CD4-positive, alpha-beta T cell treated with Interleukin-21 for 1 hour (primary cell): ENCODE data around the gene ZNRF1.
"Not testable (repeated sequence)": the region's sequence is repeated elsewhere in the genome, so short reads cannot be mapped to it uniquely, and the experiment has no call there.

ENCODE experiments used
- DNase-seq: peaks from one replicate; pipeline ENCODE4 v3.0.0-alpha.2; 2020

Gene ZNRF1

DNA sequence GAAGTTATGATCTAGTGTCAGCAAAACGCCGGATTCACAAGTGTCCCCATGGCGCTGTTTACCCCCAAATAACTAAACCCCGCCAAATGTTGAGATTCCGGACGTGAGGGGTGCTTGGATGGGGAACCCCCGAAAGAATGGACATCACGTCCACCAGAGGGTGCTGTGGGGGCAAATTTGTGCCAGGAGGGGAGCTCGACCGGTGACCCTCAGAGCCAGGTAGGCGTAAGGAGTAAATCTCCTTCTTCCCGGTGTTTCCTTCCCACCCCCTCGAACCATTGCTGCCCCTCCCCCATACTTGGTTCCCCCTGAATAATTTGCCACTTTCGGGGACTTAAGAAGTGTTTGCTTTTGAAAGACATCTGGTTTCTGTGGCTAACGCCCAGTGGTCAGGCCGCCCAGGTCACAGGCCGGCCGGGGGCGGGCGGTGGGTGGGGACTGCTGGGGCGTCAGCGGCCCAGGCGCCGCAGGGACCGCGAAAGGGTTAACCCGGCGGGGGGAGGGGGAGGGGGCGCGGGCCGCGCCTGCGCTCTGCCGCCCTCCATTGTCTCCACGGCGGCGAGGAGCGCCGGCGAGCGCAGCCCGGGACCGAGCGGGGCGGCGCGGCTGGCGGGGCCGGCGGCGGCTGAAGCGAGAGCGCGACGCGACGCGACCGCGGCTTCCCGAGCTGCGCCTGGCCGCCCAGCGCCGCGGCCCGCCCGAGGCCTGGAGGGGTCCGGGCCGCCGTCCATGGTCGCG lies at the start of gene ZNRF1:
ZNRF1 (plus strand) TSS at position 544 of the 738 bp plus-strand sequence. CDS start 648 bp downstream, outside the sequence.
- peak; percentile 86 for DNase-seq

GRCh38 chr16:74949309-74949708 lies 49.5 kb upstream of the ZNRF1 start:
- DNase-seq, result no peak

GRCh38 chr16:74950511-74950910 lies 48.3 kb upstream of the ZNRF1 start:
- DNase-seq, result no peak

GRCh38 chr16:74951206-74951605 lies 47.6 kb upstream of the ZNRF1 start:
- no peak for DNase-seq

GRCh38 chr16:74951681-74952080 lies 47.1 kb upstream of the ZNRF1 start:
- no peak for DNase-seq

- DNase-seq, result no peak
These were observed 44.1 kb upstream of the ZNRF1 start for GRCh38 chr16:74954763-74955162.

DNA sequence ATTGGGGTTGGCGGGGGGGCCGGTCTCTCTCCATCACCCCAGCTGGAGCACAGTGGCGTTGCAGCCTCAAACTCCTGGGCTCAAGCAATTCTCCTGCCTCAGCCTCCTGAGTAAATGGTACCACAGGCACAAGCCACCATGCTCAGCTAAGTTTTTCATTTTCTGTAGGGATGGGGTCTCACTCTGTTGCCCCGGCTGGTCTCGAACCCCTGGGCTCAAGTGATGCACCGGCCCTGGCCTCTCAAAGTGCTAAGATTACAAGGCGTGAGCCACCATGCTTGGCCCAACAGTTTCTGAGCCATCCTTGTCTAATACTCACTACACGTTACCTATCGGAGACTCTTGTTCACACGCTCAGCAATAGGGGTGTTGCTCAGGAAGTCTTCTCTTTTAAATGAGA lies 25.5 kb upstream of the ZNRF1 start:
- DNase-seq, result no peak

DNA sequence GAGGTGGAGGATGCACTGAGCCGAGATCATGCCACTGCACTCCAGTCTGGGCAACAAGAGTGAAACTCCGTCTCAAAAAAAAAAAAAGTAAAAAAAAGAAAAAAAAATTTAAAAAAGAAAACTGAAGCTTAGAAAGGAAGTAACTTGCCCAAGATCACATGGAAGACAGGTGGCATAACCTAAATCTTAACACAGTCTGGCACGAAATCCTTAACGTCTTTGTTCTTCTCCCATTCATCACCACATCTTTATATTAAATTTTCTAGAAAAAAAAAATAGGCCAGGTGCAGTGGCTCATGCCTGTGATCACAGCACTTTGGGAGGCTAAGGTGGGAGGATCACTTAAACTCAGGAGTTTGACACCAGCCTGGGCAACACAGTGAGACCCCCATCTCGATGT lies 23.2 kb upstream of the ZNRF1 start:
- DNase-seq, result no peak

- no peak for DNase-seq
These were observed 16.6 kb upstream of the ZNRF1 start for GRCh38 chr16:74982256-74982655.

DNA sequence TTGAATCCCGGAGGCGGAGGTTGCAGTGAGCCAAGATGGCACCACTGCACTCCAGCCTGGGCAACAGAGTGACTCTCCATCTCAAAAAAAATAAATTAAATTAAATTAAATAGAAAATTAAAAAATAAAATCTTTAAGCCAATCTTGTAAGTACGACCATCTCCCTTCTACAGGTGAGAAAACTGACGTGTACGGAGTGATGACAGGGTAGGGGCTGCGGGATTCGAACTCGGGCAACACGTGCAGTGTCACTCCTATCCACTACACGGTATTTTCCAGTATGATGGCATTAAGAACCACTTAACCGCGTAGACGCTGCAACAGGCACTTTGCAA lies 14.7 kb upstream of the ZNRF1 start:
- no peak for DNase-seq

DNA sequence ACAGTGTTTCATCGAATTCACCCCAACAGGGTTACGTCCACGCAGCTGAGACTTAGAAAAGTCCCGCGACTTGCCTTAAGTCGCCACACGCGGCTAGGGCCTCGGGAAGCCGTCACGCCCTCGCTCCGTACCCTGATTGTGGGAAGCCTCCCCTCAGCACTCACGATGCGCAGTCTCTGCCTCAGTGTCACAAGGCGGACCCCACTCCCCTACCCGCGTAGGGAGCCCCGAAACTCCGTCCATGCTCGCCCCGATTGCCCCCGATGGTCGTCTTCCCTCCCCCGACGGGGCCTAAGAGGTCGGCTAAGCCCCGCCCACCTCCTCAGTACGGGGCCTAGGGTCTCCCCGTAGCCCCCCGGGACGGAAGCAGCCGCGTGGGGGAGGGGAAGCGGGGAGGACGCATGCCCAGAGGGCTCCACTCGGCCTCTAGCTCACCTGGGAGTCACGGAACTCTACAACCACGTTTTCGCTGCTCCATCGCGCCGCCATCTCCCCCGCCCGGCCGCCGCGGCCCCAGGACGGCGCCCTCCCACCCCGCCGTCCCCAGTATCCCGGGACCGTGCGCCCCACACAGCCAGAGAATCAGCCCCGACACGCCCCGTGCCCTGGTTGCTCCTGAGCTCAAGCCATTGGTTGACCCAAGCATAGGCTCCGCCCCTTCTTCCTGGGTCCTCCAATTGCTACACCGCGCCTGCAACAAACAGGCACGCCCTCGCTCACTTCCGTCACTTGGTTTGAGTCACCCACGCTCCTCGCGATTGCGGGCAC lies 14.1 kb upstream of the ZNRF1 start, which contains the start of gene WDR59:
WDR59 (minus strand) TSS at position 595 of the 768 bp plus-strand sequence; CDS start at position 489, 106 bp downstream.
- peak; percentile 99 for DNase-seq

DNA sequence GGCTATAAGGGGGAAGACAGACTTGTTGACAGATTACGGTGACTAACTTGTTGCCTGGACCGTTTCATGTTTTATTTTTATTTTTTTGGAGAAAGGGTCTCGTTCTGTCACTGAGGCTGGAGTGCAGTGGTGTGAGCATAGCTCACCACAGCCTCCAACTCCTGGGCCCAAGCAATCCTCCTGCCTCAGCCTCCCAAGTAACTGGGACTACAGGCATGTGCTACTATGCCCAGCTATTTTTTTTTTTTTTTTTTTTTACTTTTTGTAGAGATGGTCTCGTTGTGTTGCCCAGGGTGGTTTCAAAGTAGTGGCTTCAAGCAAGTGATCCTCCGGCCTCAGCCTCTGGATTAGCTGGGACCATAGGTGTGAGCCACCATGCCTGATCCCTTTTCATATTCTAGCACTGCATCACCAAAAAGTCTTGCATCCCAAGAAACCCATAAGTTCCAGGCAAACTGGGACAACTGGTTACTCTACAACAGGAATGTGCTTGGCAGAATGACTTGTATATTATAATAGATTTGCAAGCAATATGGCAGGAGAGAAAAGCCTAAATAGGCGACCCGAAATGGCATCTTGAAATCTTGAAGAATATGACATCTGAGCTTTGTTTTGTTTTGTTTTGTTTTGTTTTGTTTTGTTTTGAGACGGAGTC lies 11.7 kb upstream of the ZNRF1 start:
- DNase-seq, result no peak

DNA sequence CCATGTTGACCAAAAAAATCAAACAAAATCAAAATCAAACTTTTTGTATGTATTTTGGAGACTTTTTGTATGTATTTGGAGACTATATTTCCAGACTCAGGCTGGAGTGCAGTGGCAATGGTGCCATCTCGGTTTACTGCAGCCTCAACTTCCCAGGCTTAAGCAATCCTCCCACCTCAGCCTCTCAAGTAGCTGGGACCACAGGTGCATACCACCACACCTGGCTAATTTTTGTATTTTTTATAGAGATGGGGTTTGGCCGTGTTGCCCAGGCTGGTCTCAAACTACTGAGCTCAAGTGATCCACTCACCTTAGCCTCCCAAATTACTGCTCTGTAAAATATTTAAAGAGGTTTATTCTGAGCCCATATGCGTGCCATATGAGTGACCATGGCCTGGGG lies 9.0 kb upstream of the ZNRF1 start:
- not testable (repeated sequence) for DNase-seq

- DNase-seq, result no peak
These were observed 8.0 kb upstream of the ZNRF1 start for GRCh38 chr16:74990832-74991231.

DNA sequence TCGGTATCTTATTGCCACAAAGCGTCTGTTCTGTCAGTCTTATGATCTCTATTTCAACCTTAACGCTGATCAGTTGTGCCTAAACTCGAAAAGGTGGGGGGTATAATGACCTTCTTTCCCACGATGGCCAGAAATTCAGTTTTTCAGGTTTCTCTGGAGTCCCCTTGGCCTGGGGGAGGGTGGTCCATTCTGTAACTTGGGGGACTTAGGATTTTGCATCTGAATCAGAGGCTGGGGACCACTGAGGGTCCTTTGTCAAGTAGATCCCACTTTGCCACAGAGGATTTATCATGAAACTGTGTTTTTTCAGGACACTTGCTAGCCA lies 7.6 kb upstream of the ZNRF1 start:
- no peak for DNase-seq

GRCh38 chr16:74991593-74992403 lies 7.0 kb upstream of the ZNRF1 start:
- DNase-seq, result no peak

DNA sequence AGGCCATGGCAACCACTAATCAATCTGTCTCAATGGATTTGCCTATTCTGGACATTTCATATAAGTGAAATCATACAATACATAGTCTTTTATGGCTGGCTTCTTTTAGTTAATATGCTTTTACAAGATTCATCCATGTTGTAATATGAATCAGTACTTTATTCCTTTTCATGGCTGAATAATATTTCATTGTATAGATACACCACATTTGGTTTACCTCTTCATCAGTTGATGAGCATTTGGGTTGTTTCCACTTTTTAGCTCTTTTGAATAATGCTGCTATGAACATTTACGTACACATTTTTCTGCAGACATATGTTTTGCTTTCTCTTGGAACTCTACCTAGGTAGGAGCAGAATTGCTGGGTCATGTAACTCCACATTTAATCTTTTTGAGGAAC lies 2.8 kb upstream of the ZNRF1 start:
- DNase-seq, result no peak

- DNase-seq, result no peak
These were observed 1.8 kb upstream of the ZNRF1 start for GRCh38 chr16:74997042-74997491.

- peak; percentile 34 for DNase-seq
These were observed 390 bp downstream of the ZNRF1 start for GRCh38 chr16:74999219-74999608.

GRCh38 chr16:74999609-75000480 lies 1.0 kb downstream of the ZNRF1 start:
- peak; percentile 73 for DNase-seq

- no peak for DNase-seq
These were observed 1.8 kb downstream of the ZNRF1 start for GRCh38 chr16:75000481-75001081.

- DNase-seq, result no peak
These were observed 3.6 kb downstream of the ZNRF1 start for GRCh38 chr16:75002474-75002873.
